HG02885 (cell line): ENCODE results near the gene TMUB2.
A peak's percentile ranks its signal among the peaks of the same experiment; 100 is the strongest.

ENCODE experiments used
- ATAC-seq: cut with Tn5 transposase; IDR thresholded peaks from one replicate; pipeline ENCODE4 v1.9.1; 2021; ENCODE audit warnings: mild to moderate bottlenecking; ENCODE audit not compliant: unreplicated experiment, poor library complexity

TMUB2 gene

DNA sequence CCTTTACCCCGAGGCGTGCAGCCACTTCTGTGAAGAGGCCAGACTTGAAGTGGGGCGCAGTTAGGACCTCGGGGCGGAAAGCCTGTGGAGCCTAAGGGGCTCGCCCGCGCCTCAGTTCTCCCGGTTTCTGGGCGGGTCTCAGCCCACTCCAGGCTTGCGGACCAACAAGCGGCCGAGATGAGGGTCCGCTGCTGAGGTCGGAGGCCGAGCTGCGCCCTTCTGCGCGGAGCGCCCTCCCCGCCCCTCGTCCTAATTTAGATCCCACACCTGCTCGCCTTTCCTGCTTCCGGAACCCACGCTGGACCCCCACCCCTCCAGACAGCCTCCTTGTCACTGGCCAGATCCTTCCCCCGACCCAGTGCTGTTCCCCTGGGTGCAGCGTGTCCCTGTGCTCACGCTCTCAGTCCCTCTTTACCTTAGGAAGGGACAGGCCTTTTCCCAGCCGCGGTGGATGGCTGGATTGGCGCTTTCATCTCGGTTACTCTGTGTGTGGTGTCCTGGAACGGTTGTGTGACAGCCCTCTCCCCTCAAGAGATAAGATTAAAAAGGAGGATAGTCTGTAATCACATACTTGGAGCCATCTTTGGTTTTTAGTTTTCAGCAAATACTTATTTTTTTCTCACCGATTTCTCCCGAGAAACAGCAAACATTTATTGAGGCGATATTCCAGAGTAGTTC lies 13.8 kb downstream of the TMUB2 start:
- ATAC-seq, result peak; percentile 2

DNA sequence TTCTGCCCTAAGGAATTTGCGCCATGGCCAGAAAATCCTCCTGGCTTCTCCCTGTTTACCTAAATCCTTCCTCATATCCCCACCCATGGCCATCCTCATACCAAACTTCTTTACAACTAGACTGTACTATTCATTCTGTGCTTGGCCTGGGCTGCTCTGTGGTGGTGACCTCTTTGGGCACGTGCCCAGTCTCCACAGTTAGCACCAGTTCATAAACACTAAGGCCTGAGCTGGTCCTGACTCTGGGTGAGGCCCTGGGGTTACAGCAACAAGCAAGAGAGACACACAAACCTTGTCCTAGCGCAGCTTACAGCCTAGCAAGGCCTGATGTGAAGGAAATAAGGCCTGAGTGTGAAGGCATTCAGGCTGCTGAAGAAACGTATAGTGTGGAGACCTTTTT lies 16.0 kb downstream of the TMUB2 start:
- ATAC-seq, result no peak

DNA sequence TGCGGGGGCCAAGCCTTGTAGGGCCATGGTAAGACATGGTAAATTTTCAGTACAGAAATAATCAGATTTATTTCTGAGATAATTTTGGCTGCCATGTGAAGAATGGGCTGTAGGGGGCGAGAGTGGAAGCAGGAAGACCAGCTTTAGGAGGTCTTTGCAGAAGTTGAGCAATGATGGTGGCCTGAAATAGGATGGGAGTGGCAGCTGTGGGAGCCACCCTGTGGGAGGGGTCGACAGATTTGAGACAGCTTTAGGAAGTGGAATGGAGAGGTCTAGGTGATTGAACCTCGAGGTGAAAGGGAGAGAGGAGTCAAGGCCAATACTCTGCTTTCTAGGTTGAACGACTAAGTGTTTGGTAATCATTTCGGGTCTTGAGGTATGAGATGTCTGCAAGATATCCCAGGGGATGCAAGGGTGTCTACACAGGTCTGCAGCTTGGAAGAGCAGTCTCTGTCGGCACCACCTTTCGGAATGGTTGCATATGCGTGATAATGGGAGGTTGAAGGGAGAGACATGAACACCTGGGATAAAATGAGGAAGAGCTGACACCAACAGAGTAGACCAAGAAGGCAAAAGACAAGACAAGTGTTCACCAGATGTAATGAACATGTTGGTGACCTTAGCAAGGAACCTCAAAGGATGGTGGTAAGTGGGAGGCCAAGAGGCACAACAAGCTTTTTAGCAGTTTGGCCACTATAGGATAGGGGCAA lies 17.1 kb downstream of the TMUB2 start:
- no peak for ATAC-seq

DNA sequence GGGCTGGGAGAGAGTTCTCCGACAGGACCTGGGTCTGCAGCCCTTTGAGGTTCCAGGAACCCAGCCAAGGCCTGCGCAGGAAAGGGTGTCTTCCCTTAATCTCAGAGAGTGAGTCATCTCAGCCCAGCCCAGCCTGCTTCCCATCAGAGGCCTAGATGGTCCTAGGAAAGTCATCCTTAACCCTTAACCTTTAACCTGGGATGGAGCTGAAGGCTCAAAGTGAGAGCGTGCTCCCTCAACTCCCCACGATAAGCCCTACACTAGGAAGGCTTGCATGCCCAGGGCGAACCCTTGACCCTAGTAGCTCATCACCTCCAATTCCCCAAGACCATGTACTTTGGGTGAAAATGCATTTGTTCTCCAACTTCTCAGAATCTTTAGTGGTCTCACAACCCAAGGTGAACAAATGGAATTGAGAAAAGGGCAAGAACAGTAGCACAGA lies 17.7 kb downstream of the TMUB2 start:
- no peak for ATAC-seq

DNA sequence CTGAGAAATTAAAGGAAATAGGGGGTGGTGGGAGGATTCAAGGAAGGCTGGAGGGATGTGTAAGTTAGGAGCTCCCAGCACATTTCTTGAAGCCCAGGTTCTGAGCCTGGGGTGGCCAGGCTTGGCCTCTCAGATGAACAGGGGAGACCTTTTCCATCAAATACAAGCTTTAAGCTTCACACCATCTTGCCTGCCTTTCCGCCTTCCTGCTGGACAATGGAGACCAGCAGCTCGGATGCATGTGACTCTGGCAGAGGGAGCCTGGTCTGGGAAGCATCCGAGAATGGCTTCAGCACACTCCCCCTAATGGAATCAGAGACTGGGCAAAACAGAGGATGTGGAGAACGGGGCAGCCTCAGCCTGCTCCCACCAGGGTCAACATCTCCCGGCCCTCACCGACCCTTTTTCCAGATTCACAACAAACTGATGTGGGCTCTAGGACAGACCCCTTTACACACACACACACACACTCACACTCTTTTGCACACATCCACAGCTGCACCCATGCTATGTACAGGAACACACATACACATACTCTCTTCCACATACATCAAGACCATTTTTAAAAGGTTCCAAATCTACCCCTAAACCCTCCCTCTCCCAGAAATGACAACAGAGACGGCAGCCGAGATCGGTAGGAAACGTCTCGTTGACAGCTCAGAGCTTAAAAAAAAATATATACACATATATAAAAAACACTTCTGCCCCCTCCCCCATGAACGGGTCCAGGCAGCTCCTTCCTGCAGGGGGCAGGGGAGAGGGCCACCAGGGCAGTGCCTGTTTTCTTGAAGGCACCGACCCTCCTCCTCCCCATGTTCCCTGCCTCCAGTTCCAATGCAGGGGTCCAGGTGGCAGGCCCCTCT lies 19.4 kb downstream of the TMUB2 start:
- no peak for ATAC-seq

DNA sequence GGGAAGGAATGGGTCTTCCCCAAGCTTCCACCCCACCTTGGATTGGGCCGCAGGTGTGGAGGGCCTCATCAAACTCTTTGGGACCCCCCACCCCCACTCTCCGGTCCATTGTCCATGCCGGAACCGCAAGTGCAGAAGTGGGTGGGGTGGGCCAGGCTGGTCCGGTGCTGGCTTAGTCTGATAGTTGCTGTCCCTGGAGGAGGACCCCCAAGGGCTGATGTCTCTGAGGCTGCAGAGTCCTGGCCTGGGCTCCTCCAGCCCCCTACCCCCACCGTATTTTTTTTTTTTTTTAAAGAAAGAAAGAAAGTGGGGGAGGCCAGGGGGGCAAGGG lies 20.0 kb downstream of the TMUB2 start:
- ATAC-seq, result no peak

DNA sequence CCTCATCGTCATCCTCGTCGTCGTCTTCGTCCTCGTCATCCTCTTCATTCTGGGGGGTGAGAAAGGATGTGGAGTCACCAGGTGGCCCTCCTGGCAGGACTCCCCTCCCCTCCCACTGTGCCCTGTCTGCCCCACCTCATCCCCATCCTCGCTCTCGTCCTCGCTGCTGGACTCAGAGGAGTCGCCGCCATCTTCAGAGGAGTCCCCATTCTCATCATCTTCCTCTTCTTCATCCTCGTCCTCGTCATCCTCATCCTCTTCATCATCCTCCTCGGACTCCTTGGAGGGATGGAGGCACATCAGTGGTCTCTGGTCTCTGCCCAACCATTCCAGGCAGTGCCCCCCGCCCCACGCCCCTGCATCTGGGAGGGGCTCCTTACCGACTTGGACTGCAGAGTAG lies 20.5 kb downstream of the TMUB2 start:
- ATAC-seq, result no peak

DNA sequence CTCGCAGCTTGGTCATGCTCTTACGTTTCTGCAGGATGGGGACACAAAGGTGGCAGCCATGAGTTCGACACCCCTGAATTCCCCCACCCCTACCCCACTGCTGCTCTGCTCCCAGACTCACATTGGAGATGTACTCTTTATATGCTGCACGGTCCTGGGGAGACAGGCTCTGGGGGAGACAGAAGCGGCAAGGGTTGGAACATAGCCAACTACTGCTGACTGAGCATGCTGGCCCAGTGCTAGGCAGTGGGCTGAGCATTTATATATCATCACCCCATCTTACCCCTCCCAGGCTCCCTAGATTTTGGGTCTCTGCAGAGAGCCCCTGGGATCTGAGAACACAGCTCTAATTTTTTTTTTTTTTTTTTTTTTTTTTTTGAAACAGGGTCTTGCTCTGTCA lies 21.0 kb downstream of the TMUB2 start:
- ATAC-seq, result no peak

DNA sequence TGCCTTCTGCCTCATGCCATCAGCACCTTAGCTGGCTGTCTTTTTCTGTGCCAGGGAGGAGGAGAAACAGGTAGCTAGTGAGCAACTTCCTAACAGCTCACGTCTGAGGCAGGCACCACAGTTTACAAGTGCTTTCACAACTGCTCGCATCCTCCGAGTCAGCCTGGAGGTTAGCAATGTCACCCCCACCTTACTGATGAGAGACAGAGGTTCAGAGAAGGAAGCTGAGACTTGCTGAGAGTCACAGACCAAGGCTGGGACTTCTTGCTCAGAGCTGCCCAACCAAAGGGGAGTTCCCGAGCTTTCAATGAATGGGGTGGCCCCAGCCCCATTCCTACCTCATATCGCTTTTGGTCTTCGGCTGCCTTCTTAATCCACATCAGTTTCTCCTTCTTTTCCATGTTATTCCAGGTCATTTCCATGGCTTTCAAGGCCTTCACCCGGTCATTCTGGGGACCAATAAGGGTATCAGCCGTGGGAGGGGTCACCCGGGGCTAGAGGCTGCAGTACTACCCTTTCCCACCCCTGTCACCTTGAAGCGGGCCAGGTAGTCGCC lies 23.1 kb downstream of the TMUB2 start:
- ATAC-seq, result no peak

DNA sequence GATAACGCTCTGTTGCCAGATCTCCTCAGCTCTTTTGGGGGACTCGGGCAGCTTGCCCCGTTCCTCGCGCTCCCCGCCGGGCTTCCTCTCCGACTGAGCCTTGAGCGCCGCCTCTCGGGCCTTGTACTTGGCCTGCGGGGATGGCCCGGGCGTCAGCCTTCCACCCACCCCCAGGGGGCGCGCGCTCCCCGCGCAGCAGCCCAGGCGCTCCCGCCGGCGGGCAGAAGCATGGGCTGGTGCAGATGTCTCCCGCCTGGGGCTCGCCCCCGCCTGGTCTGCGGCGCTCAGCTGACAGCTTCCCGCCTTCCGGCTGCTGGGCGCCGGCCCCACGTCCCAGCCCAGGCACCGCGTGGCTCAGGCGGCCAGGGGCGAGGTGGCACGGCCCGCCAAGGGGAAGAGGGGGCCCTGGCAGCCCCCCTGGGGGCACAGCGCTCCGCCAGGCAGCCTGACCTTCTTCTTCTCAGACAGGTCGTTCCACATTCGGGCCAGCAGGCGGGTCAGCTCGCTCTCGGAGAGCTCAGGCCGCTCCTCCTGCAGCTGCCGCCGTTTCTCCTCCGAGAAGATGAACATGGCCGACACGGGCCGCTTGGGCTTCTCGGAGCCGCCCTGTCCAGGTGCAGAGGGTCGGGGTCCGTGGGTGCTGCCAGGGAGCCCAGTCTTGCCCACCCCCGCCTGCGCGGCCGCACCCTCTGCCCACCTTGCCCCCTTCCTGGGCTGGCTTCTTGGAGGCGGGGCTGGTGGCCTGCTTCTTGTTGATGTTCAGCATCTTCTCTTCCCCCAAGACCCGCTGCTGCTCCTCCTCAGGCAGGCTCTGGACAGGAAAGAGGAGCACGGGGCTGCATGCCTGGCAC lies 23.8 kb downstream of the TMUB2 start:
- ATAC-seq, result peak; percentile 86

DNA sequence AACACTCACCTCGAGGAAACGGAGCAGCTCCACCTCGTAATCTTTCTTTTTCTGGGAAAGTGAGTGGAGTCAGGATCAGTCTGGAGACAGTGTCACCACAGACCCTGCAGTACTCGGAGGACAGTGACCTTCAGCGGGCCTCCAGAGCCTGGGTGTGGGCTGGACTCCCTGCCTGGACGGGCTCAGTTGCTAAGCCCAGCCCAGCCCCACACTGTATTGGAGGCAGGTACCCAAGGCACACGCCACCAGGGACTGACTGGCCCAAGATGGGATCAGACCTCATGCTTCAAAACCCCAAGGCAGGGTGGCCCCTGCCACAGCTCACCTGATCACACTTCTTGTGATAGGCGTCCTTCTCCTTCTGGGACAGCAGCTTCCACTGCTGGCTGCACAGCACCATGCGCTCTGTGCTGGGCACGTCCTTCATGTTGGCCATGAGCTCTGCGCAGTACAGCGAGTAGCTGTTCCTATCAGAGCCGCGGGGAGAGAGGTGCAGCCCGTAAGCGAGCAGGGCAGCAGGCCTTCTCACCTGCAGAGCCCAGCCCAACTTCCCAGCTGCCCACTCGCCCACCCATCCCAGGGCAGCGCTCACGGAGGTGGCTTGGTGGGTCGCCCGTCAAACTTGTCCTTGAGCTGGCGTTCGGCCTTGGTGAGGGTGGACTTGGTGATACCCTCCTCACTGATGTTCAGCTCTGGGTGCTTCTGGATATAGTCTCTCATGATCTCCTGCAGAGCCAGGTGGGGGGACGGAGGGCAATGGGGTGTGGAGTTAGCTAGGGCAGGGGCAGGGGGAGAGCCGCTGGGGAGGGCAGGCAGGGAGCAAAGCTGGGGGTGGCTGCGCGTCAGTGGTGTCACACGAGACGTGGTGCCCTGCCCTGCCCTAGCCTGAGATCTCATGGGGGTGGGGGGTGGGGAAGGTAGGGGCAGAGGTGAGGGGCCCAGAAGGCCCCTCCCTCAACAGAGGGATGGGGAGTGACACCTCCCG lies 24.8 kb downstream of the TMUB2 start:
- no peak for ATAC-seq

DNA sequence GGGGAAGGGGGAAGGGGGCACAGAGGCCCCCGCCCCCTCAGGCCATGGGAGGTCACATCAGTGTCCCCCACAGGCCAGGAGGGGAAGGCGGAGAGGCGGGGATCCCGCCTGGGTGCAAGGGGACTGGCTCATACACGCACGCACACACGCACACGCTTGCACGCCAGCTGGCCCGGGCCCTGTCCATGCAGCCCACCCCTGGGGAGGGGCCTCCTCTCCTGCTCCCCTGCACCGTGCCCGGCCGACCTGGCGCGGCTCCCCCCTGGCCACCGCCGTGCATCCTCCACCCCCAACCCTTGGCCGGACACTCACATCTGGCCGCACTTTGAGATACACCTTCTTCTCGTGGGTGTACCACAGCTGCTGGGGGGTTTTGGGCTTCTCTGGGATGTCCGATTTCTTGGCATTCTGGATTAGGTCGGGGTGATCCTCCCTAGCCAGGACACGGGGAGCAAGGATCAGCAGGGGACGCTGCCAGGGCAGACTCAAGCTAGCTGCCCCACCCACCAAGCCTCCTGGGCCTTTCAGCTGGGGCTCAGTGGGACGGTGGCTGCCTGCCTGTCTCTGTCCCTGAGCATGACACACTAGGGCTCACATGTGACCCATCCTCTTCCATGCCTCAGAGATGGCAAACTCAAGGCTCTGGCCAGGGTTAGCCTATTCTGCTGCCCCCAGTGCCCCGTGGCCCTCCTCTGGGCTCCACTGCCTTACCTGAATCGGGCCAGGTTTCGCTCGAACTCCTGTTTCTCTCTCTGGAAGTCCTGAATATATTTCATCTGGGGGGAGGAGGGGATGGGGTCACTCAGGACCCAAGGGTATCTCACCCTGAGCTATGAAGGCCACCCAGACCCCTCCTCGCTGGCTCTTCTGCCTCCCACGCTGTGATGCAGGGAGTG lies 26.0 kb downstream of the TMUB2 start:
- ATAC-seq, result no peak

DNA sequence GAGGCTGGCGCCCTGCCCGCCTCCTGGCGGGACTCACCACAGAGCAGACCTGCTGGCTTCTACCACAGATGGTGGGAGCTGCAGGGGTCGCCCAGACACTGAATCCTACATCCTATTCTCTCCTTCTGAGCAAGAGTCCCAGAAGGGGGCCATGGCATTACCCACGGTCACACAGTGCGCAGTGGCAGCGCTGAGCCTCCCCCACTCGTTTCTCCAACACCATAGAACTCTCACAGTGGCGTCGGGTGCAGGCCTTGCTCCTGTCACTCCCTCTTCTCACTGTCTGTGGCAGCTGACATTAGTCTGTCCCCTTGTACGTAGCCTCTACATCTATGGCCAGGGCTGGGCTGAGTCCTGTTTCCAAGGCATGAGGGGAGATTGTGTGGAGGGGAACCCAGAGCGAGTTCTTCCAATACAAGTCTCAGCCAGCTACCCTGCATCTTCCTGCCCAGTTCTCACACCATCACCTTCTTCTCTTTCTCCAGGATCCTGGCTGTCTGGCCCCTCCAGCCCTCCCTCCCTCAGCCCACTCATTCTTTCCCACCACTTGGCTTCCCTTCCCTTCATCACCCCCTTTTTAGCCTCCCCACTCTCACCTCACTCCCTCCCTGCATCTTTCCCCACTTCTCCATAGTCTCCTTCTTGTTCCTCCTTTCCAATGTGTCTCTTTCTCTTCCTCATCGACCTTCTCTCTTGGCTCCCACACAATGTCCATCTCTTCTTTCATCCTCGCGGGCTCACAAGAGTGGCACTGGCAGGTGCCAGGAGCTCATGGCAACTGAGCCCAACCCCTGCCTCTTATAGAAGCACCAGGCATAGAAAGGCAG lies 26.8 kb downstream of the TMUB2 start:
- no peak for ATAC-seq

DNA sequence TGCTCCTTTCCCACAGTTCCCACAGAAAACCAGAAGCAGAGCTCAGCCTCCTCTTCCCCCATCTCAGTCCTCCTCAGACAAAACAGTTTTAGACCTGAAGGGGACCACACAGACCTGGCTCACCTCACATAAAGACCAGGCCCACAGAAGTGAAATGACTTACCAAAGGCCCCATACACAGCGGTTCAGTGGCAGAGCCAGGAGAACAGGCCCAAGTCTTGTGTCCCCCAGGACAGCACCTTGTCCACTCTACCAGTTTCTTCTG lies 27.4 kb downstream of the TMUB2 start:
- ATAC-seq, result no peak

DNA sequence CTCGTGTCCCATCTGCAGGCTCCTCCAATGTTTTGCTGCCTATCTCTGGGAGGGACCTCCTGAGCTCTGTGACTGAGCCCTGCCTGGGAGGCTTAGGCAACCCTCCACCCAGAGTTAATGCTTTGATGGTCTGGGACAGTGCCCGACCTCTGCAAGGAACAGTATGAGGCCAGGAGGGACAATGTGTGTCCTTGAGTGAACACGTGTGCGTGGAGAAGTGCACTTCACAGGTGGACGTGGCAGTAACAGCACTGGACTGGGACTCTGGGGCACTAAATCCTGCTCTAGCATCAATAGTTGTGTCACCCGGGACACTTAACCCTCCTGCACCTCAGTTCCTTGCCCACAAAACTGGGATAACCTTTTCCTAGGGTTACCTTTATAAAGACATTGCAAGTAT lies 28.1 kb downstream of the TMUB2 start:
- ATAC-seq, result no peak

DNA sequence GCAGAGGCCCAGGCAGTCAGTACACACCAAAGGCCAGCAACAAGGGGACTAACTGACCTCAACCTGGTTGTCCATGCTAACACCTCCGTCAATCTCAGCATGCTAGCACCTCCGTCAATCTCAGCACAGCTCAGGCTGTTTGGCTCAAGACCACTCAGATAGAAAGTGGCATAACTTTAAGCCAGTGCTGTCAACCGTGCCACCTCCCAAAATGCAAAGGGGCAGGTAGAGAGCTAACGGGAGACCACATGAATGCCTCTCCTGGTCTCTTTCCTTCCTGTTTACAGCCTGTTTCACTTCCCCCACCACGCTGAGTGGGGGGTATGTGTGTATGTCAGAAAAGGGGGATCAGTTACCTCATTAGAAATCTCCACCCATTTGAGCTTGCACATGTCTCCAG lies 29.4 kb downstream of the TMUB2 start:
- ATAC-seq, result no peak

DNA sequence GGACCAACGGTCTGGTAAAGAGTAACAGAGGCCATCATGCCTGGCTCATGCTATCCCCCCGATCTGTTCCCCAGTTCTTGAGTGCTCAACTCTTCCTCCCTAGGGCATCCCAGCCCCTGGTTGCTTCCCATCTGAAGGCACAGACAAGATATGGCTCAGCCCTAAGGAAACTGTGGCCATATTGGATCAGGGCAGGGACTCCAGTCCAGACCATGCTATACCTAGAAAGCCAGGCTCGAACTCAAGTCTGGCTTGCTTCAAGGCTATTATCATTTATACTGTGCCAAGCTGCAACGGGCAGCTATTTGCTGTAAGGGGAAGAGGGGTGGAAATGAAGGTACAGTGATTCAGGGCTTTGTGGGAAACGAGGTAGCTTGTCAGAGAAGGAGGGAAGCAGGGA lies 29.9 kb downstream of the TMUB2 start:
- no peak for ATAC-seq
